K562 (cell line): ENCODE results near the gene INSR. TPM values are rescaled to one million over a fixed set of nuclear protein-coding genes. Genes with fewer than 3 reads are reported as not detected.

ENCODE experiments used
- ADNP ChIP-seq: fragments of 200-800 bp; sonication (Bioruptor generic); IDR thresholded peaks from 2 replicates; pipeline ENCODE4 v1.6.1; 2016; ENCODE audit warnings: missing genetic modification characterization, missing compliant biosample characterization
- CTBP1 ChIP-seq: fragments of 450-650 bp; IDR thresholded peaks from 2 replicates; pipeline ENCODE4 v1.6.1; 2016; ENCODE audit warnings: borderline replicate concordance
- HDAC1 ChIP-seq, 2 experiments: fragments of 450-650 bp; IDR thresholded peaks; 2 replicates each; pipeline ENCODE4 v1.6.1; 2016 to 2017; ENCODE audit warnings: inconsistent platforms in 1 of 2, mild to moderate bottlenecking in 1 of 2, moderate library complexity in 1 of 2
- KHSRP ChIP-seq: fragments of 450-650 bp; IDR thresholded peaks from 2 replicates; pipeline ENCODE4 v1.6.1; 2017
- KLF1 ChIP-seq: fragments of 450-650 bp; IDR thresholded peaks from 2 replicates; pipeline ENCODE4 v1.6.1; 2016; ENCODE audit warnings: missing genetic modification characterization, missing compliant biosample characterization
- MEIS2 ChIP-seq: fragments of 450-650 bp; IDR thresholded peaks from 2 replicates; pipeline ENCODE4 v1.6.1; 2014; ENCODE audit warnings: mild to moderate bottlenecking; ENCODE audit not compliant: partially characterized antibody
- NFRKB ChIP-seq: fragments of 450-650 bp; IDR thresholded peaks from 2 replicates; pipeline ENCODE4 v1.6.1; 2016; ENCODE audit warnings: low read depth
- NRF1 ChIP-seq, 2 experiments: fragments of 450-650 bp; IDR thresholded peaks in 1 of 2; conservative IDR thresholded peaks in 1 of 2; 2 replicates each; pipeline ENCODE4 v1.6.1; 2014; ENCODE audit warnings: mild to moderate bottlenecking in 2 of 2
- SP1 ChIP-seq: sonication (generic); formaldehyde crosslinking; IDR thresholded peaks from 2 replicates; pipeline ENCODE4 v1.8.1; 2022; ENCODE audit warnings: mild to moderate bottlenecking, missing genetic modification reagents
- SREBF1 ChIP-seq: fragments of 150-350 bp; IDR thresholded peaks from 2 replicates; pipeline ENCODE4 v1.6.1; 2014; ENCODE audit warnings: antibody characterized with exemption, low read depth, low read length, borderline replicate concordance
- ZBTB40 ChIP-seq, 2 experiments: fragments of 450-650 bp in 1 of 2; sonication (generic) in 1 of 2; formaldehyde crosslinking in 1 of 2; IDR thresholded peaks; 2 replicates each; pipeline versions ENCODE4 v1.7.1 to v1.9.0; 2016 to 2022; ENCODE audit warnings: inconsistent platforms in 1 of 2, mild to moderate bottlenecking in 1 of 2, missing genetic modification reagents in 1 of 2
- ZBTB7A ChIP-seq: IDR thresholded peaks from 2 replicates; pipeline ENCODE4 v1.6.1; 2011; ENCODE audit warnings: low read depth, mild to moderate bottlenecking, low read length, moderate library complexity, borderline replicate concordance; ENCODE audit not compliant: control insufficient read depth
- polyA plus RNA-seq, 8 experiments: library from polyadenylated mRNA; depleted of rRNA in 4 of 8; stranded (reverse) in 5 of 8; unstranded in 3 of 8; fragments of >200 nt; fragmentation: Nextera tagmentation in 2 of 8; fragmentation: Illumina TruSeq in 1 of 8; extraction: Ambion mirVana in 2 of 8; extraction: Trizol in 1 of 8; gene quantifications; 2 replicates each; pipeline versions ENCODE4 v1.2.1 to v1.2.3, GENCODE V29; 2011 to 2014; ENCODE audit warnings: inconsistent platforms in 1 of 8, missing spikeins in 1 of 8
- total RNA-seq, 7 experiments: library from RNA; depleted of rRNA in 6 of 7; stranded (reverse); fragments of >200 nt in 6 of 7; fragmentation: Illumina TruSeq in 2 of 7; extraction: Trizol in 2 of 7; gene quantifications; 2 replicates each; pipeline versions ENCODE4 v1.2.1 to v1.2.3, GENCODE V29; 2011 to 2021; ENCODE audit warnings: low replicate concordance in 1 of 7
- TF ChIP-seq, protein P1 (sequence below): sonication (generic); formaldehyde crosslinking; IDR thresholded peaks from 2 replicates; pipeline ENCODE4 v1.9.0; 2022; ENCODE audit warnings: mild to moderate bottlenecking, missing genetic modification reagents

INSR gene
- total and polyA plus RNA-seq, 9 of the 15 experiments (the other 6 are each of a cell fraction or from before 2014, with no cell fraction given) = 0.04 to 0.88 (median 0.41) TPM

DNA sequence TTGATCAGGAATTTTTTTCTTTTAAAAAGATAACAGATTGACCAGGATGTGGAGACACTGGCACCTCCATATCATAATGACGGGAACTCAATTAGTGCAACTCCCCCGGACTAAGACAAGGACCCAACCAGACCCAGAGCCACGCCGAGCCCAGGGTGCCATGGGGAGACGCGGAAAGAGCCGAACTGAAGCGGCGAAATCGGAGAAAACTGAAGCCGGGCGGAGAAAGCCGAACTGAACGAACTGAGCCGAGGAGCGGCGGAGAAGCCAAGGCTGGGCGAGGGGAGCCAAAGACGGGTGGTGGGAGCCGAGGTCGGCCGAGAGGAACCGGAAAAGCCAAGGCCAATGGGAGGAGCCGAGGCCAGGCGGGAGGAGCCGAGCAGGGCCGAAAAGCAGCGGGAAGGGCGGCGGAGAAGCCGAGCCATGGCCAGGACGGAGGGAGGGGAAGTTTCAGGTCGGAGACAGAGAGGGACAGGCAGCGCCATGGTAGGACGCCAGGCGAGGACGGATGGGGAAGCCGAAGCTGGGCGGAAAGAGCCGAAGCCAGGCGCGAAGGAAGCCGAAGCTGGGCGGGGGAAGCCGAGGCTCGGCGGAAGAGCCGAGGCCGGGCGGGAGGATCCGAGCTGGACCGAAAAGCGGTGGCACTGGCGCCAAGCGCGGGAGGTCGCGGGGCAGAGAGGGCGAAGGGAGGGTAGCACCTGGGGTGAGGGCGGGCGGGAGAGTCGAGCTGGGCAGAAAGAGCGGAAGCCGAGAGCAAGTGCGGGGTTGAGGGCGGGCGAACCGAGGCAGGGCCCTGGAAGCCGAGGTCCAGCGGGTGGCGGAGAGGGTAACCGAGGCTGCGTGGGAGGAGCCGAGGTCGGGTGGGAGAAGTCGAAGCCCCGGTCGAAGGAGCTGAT, 195.3 kb downstream of the INSR start (continued):
- TF ChIP-seq HDAC1 (IDR thresholded peaks at IDR 0.05) = 0 out of 4 replicates have a peak, but pooled peaks of 1 of the 2 experiments have one; percentile 15
- peak; percentile 63 to 71; a peak in 3 of 4 replicates for TF ChIP-seq NRF1 (conservative IDR thresholded peaks at IDR 0.05 in 1 of 2, IDR thresholded peaks at IDR 0.05 in 1 of 2)
- no peak for TF ChIP-seq SREBF1
- TF ChIP-seq ZBTB40 (IDR thresholded peaks at IDR 0.05) = peak; percentile 73
- no peak for TF ChIP-seq ZBTB40 (CRISPR knock-in tag; IDR thresholded peaks at IDR 0.05)
- 0 out of 2 replicates have a peak, but pooled peaks have one; percentile 17 for TF ChIP-seq SP1 (CRISPR knock-in tag)
- peak; percentile 64; the same call in 1 of the 2 replicates for TF ChIP-seq NFRKB
- TF ChIP-seq CTBP1 = peak; percentile 18; the same call in 1 of the 2 replicates
- no peak for TF ChIP-seq KLF1 (tag)
- peak; percentile 40 for TF ChIP-seq MEIS2
- TF ChIP-seq ADNP (tag) = no peak
- peak; percentile 48; the same call in 1 of the 2 replicates for TF ChIP-seq ZBTB7A
- TF ChIP-seq, protein P1, sequence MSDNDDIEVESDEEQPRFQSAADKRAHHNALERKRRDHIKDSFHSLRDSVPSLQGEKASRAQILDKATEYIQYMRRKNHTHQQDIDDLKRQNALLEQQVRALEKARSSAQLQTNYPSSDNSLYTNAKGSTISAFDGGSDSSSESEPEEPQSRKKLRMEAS (CRISPR knock-in tag) = peak; percentile 25; the same call in 1 of the 2 replicates
- no peak for TF ChIP-seq KHSRP
